HepG2 (cell line): ENCODE data around the gene IGSF21.

Experiments used
- POLR2A ChIP-seq, 2 experiments: IDR thresholded peaks; 2 replicates each; pipeline ENCODE4 v1.6.1; 2011; ENCODE audit warnings: low read depth in 2 of 2, low read length in 2 of 2, mild to moderate bottlenecking in 1 of 2, moderate library complexity in 1 of 2; ENCODE audit not compliant: insufficient read depth in 1 of 2
- RELA ChIP-seq: sonication (generic); formaldehyde crosslinking; IDR thresholded peaks from 2 replicates; pipeline ENCODE4 v1.4.0; 2020; ENCODE audit warnings: missing genetic modification reagents
- SMARCC2 ChIP-seq: fragments of 450-650 bp; IDR thresholded peaks from 2 replicates; pipeline ENCODE4 v1.6.1; 2017; ENCODE audit warnings: antibody characterized with exemption, mild to moderate bottlenecking
- TEAD2 ChIP-seq: sonication (generic); formaldehyde crosslinking; IDR thresholded peaks from 2 replicates; pipeline ENCODE4 v1.9.0; 2021; ENCODE audit warnings: missing genetic modification reagents
- ZNF333 ChIP-seq: sonication (generic); formaldehyde crosslinking; IDR thresholded peaks from 2 replicates; pipeline ENCODE4 v1.4.0; 2020; ENCODE audit warnings: mild to moderate bottlenecking, missing genetic modification reagents, borderline replicate concordance
- ZNF354B ChIP-seq: sonication (generic); formaldehyde crosslinking; IDR thresholded peaks from 2 replicates; pipeline ENCODE4 v1.8.0; 2022; ENCODE audit warnings: mild to moderate bottlenecking, missing genetic modification reagents
- ZNF567 ChIP-seq: sonication (generic); formaldehyde crosslinking; IDR thresholded peaks from 2 replicates; pipeline ENCODE4 v1.8.1; 2023; ENCODE audit warnings: mild to moderate bottlenecking, missing genetic modification reagents, borderline replicate concordance
- TF ChIP-seq, protein P1 (sequence below): sonication (generic); formaldehyde crosslinking; IDR thresholded peaks from 2 replicates; pipeline ENCODE4 v1.5.0; 2020; ENCODE audit warnings: mild to moderate bottlenecking, missing genetic modification reagents, moderate library complexity
- TF ChIP-seq, protein P2 (sequence below): IDR thresholded peaks from 2 replicates; pipeline ENCODE4 v1.6.1; 2012; ENCODE audit warnings: low read depth, low read length, improper control_type of control experiment

DNA sequence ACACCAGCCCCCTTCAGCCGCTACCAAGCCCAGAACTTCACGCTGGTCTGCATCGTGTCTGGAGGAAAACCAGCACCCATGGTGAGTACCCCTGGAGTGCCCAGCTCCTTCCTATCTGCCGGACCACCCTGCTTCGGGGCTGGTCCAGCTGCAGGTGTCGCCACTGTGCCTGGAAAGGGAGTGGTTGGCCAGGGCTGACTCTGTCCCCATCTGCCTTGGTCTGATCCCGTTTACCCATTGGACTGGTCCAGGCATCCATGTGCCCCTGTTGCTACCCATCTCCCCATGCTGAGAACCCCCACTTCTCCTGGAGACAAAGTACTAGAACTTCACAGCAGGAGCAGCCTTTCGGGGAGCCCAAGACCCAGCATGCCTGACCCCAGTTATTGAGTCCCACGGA lies 254.6 kb downstream of the IGSF21 start:
- TF ChIP-seq ZNF567 (no peak), RELA (no peak), TEAD2 (CRISPR knock-in tag) (no peak), ZNF354B (no peak), ZNF333 (CRISPR knock-in tag) (no peak), POLR2A (IDR thresholded peaks at IDR 0.05; ENCODE audit: insufficient read depth in 1 of 2, low read depth in 2 of 2, low read length in 2 of 2) (no peak), SMARCC2 (no peak)
- TF ChIP-seq, protein P1, sequence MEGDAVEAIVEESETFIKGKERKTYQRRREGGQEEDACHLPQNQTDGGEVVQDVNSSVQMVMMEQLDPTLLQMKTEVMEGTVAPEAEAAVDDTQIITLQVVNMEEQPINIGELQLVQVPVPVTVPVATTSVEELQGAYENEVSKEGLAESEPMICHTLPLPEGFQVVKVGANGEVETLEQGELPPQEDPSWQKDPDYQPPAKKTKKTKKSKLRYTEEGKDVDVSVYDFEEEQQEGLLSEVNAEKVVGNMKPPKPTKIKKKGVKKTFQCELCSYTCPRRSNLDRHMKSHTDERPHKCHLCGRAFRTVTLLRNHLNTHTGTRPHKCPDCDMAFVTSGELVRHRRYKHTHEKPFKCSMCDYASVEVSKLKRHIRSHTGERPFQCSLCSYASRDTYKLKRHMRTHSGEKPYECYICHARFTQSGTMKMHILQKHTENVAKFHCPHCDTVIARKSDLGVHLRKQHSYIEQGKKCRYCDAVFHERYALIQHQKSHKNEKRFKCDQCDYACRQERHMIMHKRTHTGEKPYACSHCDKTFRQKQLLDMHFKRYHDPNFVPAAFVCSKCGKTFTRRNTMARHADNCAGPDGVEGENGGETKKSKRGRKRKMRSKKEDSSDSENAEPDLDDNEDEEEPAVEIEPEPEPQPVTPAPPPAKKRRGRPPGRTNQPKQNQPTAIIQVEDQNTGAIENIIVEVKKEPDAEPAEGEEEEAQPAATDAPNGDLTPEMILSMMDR (CRISPR knock-in tag): peak; percentile 43
- TF ChIP-seq, protein P2, sequence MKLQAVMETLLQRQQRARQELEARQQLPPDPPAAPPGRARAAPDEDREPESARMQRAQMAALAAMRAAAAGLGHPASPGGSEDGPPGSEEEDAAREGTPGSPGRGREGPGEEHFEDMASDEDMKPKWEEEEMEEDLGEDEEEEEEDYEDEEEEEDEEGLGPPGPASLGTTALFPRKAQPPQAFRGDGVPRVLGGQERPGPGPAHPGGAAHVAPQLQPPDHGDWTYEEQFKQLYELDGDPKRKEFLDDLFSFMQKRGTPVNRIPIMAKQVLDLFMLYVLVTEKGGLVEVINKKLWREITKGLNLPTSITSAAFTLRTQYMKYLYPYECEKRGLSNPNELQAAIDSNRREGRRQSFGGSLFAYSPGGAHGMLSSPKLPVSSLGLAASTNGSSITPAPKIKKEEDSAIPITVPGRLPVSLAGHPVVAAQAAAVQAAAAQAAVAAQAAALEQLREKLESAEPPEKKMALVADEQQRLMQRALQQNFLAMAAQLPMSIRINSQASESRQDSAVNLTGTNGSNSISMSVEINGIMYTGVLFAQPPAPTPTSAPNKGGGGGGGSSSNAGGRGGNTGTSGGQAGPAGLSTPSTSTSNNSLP: no peak
